ENCODE data around the gene MLH1. TPM values are rescaled to one million over a fixed set of nuclear protein-coding genes. Genes with fewer than 3 reads are reported as not detected.

Gene MLH1
- total RNA-seq (2022; extraction: Qiagen RNA extraction): 30.5 to 47.6 TPM (median 34.5 TPM) in 5 replicates

GRCh38 chr3:36993326-36994283 lies at the start of gene MLH1:
MLH1 (plus strand) TSS chr3:36993518; CDS start chr3:36993548, 30 bp downstream.

GRCh38 chr3:36944641-36945270 lies 48.6 kb upstream of the MLH1 start, which contains the start of gene TRANK1:
TRANK1 (minus strand) TSS chr3:36945054; CDS start chr3:36944809, 245 bp downstream.

GRCh38 chr3:36992806-36993325 lies 452 bp upstream of the MLH1 start, which contains the start of gene EPM2AIP1:
EPM2AIP1 (minus strand) TSS chr3:36993131; CDS start chr3:36993077, 54 bp downstream.

Other genes with a start within 250 kb of the MLH1 start
- gene DCLK3, start 229.0 kb upstream of the MLH1 start, total RNA-seq (2022; extraction: Qiagen RNA extraction): 0.01 to 0.02 TPM in 2 of 5 replicates, not detected in the others
- gene TRANK1, start 48.5 kb upstream of the MLH1 start, total RNA-seq (2022; extraction: Qiagen RNA extraction): 1.1 to 2.1 TPM (median 1.4 TPM) in 5 replicates
- 4.9 to 8.5 TPM (median 7.1 TPM) in 5 replicates for gene EPM2AIP1, start 387 bp upstream of the MLH1 start, total RNA-seq (2022; extraction: Qiagen RNA extraction)
- 59.5 to 68.1 TPM (median 65.3 TPM) in 5 replicates for gene LRRFIP2, start 181.1 kb downstream of the MLH1 start, total RNA-seq (2022; extraction: Qiagen RNA extraction)
- 25.3 to 38.2 TPM (median 32.6 TPM) in 5 replicates for gene GOLGA4, start 249.8 kb downstream of the MLH1 start, total RNA-seq (2022; extraction: Qiagen RNA extraction)

Data from A549 treated with dexamethasone at 1 μM for 4 hours (cell line).